Pulmonary artery endothelial cell (primary cell): ENCODE measurements around the gene ERC1. TPM values are rescaled to one million over a fixed set of nuclear protein-coding genes. Genes with fewer than 3 reads are reported as not detected.

Experiments used
- DNase-seq: peaks from one replicate; pipeline ENCODE4 v3.0.0-alpha.2; 2011; ENCODE audit warnings: low read depth, low spot score
- total RNA-seq: library from RNA; depleted of rRNA; stranded (reverse); fragments of >200 nt; gene quantifications from 2 replicates; pipeline ENCODE4 v1.2.3, GENCODE V29; 2014

Gene ERC1
- total RNA-seq, 1 donor from 2014 or later: 24.1 TPM

- DNase-seq: peak; percentile 68
Observed at GRCh38 chr12:1474041-1474573, 483.1 kb downstream of the ERC1 start.

- DNase-seq: peak; percentile 30
Observed at GRCh38 chr12:1474574-1475153, 483.6 kb downstream of the ERC1 start.

- no peak for DNase-seq
Observed at GRCh38 chr12:1479645-1480044, 488.6 kb downstream of the ERC1 start.

GRCh38 chr12:1481326-1481725 lies 490.3 kb downstream of the ERC1 start:
- DNase-seq: no peak

- DNase-seq: no peak
Observed at GRCh38 chr12:1481906-1482305, 490.9 kb downstream of the ERC1 start.

GRCh38 chr12:1488908-1489381 lies 497.9 kb downstream of the ERC1 start:
- DNase-seq: no peak

- DNase-seq: no peak
Observed at GRCh38 chr12:1491983-1492697, 501.1 kb downstream of the ERC1 start.

GRCh38 chr12:1493781-1494565 lies 502.9 kb downstream of the ERC1 start:
- no peak for DNase-seq

- no peak for DNase-seq
Observed at GRCh38 chr12:1494856-1495255, 503.8 kb downstream of the ERC1 start.

GRCh38 chr12:1496162-1496900 lies 505.3 kb downstream of the ERC1 start:
- no peak for DNase-seq

GRCh38 chr12:1497161-1497560 lies 506.1 kb downstream of the ERC1 start:
- no peak for DNase-seq

- no peak for DNase-seq
Observed at GRCh38 chr12:1498199-1498740, 507.2 kb downstream of the ERC1 start.

GRCh38 chr12:1499351-1499750 lies 508.3 kb downstream of the ERC1 start:
- DNase-seq: no peak

- no peak for DNase-seq
Observed at GRCh38 chr12:1500095-1500801, 509.2 kb downstream of the ERC1 start.

- no peak for DNase-seq
Observed at GRCh38 chr12:1501001-1501400, 510.0 kb downstream of the ERC1 start.

GRCh38 chr12:1501695-1502378 lies 510.8 kb downstream of the ERC1 start:
- DNase-seq: no peak

- no peak for DNase-seq
Observed at GRCh38 chr12:1502379-1502720, 511.3 kb downstream of the ERC1 start.

- no peak for DNase-seq
Observed at GRCh38 chr12:1502831-1503230, 511.8 kb downstream of the ERC1 start.

- DNase-seq: no peak
Observed at GRCh38 chr12:1503281-1503711, 512.3 kb downstream of the ERC1 start.

GRCh38 chr12:1504304-1504894 lies 513.4 kb downstream of the ERC1 start:
- no peak for DNase-seq
